Activated gamma-delta T cell treated with Interleukin-2 at 50 U/mL for 16 hours (primary cell): ENCODE results near the gene MRI1.
"Not testable (repeated sequence)": the region's sequence is repeated elsewhere in the genome, so short reads cannot be mapped to it uniquely, and the experiment has no call there.

Source experiments
- DNase-seq: peaks from one replicate; pipeline ENCODE4 v3.0.0-alpha.2; 2020

Gene MRI1

DNA sequence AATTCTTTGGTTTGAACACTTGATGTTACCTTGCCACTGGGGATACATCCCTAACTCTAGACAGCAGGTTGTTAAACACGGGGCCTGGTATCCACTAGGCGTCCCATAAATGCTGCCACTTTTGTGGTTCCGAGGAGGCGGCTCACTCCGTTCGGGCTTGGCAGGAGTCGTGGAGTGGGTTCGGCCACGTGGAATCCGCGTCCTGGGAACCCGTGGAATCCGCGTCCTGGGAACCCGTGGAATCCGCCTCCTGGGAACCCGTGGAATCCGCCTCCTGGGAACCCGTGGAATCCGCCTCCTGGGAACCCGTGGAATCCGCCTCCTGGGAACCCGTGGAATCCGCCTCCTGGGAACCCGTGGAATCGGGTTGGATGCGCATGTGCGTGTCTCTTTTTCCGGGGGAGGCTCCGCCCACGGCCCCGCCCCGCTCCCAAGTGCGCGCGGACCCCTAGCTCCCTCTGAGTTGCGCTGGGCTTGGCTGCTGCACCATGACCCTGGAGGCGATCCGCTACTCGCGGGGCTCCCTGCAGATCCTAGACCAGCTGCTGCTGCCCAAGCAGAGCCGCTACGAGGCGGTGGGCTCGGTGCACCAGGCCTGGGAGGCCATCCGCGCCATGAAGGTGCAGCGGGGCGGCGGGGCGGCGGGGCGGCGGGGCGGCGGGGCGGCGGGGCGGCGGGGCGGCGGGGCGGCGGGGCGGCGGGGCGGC, at the start of gene MRI1:
Gene MRI1, plus strand, starts transcription at position 422 of the 707 bp plus-strand sequence. Its CDS starts 67 bp downstream, at position 489.
- DNase-seq = peak; percentile 62

DNA sequence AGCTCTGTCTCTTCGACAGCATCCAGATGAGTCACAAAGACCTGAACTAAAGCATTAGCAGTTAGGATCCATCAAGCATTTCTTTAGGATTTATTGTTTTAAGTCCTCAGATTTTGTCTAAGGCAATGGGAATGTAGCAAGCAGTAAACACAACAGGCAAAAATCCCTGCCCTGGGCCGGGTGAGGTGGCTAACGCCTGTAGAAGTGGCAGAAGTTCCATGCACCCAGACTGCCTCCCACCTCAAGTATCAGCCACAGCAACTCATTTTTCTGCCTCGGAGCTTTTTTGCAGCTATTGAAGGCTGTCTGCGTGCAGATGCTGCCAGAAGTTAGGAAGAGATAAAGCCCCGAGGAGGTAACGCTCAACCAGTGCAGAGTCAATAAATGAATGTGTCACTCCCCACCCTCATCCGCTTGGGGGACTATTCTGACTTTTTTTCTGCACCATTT, 47.1 kb upstream of the MRI1 start:
- no peak for DNase-seq

DNA sequence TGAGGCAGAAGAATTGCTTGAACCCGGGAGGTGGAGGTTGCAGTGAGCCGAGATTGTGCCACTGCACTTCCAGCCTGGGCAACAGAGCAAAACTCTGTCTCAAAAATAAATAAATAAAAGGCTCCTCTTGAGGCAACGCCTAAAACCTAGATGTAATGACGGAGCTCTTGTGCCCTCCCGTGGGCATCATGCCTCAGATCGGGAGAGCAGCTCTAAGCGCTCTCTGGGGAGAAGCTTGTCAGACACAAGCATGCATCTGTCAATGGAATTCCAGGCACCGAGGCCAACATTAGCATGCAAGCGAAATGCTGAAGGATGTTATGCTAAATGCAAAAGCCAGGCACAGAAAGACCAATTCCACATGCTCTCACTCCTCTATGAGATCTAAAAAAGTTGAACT, 45.6 kb upstream of the MRI1 start:
- no peak for DNase-seq

DNA sequence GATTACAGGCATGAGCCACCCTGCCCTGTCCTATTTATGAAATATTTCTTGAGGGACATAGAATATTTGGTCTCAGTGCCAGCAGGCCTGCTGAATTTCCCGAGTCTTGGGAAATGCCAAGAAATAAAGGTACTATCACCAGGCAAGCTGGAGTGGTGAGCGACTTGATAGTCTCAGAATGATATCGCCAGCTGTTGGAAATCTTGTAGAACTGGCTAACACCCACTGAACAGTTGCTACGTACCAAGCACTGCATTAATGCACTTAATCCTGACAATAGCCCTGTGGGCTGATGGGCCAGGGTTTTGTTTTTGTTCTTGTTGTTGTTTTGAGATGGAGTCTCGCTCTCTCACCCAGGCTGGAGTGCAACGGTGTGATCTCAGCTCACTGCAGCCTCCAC, 42.2 kb upstream of the MRI1 start:
- DNase-seq = no peak

DNA sequence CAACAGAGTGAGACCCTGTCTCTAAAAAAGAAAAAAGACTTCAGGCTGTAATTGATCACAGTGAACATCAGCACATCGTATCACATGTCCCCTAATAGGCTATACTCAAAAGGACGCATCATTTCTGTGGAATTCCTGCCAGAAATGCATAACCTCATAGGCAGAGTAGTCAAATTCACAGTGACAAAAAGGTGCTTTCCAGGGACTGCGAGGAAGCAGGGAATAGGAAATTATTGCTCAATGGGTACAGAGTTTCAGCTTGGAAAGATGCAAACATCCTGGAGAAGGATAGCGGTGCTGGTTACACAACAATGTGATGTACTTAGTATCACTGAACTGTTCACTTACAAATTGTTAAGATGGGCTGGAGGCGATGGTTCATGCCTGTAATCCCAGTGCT, 41.1 kb upstream of the MRI1 start:
- DNase-seq = no peak

DNA sequence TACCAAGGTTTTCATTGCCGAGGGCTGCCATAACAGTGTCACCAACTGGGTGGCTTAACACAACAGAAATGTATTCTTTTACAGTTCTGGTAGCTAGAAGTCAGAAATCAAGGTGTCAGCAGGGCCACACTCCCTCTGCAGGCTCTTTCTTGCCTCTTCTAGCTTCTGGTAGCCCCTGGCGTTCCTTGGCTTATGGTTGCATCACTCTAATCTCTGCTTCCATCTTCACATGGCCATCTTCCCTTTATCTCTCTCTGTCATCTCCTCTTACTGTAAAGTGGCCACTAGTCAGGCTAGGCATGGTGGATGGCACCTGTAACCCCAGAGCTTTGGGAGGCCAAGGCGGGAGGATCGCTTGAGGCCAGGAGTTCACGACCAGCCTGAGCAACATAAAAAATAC, 38.0 kb upstream of the MRI1 start:
- no peak for DNase-seq

DNA sequence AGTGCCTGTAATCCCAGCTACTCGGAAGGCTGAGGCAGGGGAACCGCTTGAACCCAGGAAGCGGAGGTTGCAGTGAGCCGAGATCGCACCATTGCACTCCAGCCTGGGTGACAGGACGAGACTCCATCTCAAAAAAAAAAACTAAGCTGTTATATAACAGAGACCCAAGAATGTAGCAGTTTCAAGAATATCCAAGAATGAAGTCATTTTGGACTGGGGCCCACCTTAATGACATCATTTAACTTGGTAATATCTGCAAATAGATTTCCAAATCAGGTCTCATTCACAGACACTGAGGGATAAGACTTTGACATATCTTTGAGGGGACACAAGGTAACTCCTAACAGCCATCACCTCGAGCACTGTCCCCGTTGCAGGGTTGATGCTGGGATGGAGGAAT, 36.5 kb upstream of the MRI1 start:
- DNase-seq = no peak

DNA sequence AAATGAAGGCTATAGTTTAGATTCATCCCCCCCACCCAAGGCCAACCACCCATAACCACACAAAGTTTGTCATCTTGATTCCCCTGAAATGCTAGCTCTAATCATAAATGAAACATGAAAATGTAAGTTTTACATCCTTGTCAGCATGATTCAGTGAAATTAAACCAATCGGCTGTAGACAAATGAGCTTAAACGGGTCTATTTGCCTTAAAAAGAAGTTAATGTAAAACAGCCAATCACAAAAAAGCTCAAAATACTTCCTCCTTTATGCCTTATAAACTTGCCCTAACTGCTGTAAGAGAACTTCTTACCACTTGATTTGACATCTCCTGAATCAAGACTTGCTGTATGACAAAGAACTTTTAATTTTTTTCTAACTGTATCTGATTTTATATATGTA, 34.5 kb upstream of the MRI1 start:
- DNase-seq = no peak

DNA sequence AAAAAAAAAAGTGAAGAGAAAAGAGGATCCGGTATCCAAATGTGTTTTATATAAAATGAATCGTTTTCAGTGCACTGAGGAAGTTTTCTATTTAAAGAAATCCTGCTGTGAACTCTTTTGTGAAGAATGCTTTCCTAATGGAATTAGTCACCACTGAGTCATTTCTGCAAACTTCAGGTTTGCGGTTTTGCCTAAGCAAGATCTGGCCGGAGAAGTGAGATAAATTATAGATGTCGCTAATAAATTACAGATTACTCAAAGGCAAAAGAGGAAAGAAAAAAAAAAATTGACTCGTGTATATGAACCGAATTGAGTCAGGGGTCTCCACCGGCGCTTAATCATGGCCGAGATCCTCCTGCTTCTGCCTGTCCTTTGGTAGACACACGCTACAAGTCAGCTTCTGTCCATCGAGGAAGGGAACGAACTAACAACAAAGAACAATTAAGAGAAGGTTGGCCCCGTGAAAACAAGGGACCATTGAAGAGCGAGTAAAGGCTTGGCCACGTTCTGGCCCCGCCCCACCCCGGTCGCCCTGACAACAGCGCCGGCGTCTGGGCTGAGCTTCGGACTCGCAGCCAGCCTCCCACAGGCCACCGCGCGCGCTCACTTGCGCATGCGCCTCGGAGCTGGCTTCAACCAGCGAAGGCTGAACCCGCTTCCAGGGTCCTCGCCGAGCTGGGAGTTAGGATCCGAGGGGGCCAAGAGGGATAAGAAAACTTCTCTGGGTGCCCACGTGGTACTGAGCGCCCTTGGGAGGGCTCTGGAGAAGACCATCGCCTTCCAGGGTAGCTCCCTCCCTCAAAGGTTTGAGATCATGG, 33.0 kb upstream of the MRI1 start:
- DNase-seq = peak; percentile 97

DNA sequence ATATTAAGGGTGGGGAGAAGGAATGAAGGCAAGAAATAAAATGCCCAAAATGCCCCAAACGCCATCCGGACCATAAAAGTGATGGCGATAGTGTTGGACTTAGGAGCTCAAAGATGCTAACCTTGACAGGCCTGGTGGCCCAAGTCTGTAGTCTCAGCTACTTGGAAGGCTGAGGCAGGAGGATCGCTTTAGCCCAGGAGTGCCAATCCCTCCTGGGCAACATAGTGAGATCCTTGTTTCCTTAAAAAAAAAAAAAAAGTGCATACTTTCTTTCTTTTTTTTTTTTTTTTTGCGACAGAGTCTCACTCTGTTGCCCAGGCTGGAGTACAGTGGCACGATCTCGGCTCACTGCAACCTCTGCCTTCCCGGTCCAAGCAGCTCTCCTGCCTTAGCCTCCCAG, 32.0 kb upstream of the MRI1 start:
- DNase-seq = no peak

DNA sequence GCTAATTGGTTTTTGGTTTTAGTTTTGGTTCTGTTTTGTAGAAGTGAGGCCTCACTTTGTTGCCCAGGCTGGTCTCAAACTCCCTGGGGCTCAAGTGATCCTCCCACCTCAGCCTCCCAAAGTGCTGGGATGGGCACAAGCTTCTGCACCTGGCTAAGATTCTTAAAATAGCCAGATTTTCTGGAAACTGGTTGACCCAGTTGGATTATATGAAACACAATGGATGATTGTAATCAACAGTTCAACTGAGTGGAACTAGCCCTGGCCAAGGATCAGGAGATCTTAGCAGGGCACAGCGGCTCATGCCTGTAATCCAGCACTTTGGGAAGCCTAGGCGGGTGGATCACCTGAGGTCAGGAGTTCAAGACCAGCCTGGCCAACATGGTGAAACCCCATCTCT, 29.6 kb upstream of the MRI1 start:
- DNase-seq = no peak

DNA sequence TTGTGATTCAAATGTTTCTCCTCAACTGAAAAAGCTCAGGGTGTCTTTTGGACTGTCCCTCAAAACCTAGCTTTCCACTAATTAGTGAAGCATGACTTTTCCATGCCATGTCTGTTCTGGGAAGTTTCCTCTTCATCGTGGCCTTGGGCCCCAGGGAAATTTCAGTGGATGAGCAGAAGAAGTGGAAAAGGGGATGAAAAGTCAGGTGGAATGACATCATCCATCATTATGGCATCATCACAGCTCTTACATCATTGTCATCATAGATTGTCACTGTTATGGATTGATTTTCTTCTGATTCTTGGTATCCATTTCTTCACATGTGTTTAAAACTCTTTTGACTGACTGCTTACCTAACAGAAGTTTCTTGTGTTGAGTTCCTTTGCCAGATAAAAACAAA, 26.2 kb upstream of the MRI1 start:
- DNase-seq = no peak

DNA sequence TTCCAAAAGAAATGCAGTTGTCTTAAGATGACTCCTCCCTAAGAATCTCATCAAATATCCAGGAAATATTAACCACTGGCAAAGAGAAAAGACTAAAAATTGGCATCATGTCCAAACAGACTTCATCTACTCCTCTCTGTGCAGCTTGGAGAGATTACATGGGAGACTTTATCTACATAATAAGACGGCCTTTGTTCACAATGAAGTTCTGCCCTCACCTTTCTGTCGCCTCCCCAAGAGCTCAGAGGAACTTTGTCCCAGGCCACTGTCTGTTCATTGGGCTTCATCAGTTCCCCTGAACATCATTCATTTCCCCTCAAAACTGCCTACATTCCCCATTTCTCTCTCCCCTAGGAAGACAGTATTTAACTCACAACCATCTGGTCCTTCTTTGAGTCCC, 22.4 kb upstream of the MRI1 start:
- no peak for DNase-seq

DNA sequence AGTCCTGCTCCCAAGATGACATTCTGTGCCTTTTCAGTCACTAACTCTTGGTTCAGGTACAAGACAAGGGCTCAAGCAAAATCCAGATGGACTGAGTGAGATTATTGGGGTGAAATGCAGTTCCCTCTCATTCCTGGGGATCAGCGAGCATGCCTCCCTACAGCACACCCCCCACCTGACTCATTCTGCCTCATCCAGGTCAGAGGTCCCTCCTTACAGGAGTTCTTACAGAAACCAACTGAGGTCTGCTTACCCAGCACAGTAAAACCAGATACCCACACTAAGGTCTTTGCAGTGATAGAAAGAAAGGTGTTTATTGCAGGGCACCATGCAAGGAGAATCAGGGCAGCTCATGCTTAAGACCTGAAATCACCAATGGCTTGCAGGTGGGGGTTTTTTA, 21.6 kb upstream of the MRI1 start:
- DNase-seq = no peak

DNA sequence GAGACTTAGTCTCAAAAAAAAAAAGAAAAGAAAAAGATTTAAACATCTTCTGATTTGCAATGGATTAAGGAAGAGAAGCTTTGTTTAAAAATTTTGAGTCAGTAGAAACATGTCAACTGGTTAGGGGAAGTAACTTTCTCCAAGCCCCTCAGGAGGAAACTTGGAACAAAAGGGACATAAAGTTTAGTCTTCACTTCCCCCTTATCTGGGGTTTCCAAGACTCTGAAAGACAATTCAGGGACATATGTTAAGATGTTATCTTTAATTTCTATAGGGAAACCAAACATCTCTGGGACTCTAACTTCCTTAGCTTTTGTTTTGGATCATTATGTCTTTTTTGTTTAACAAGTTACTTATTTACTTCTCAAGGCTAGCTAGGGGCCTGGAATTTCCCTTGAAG, 20.1 kb upstream of the MRI1 start:
- DNase-seq = no peak

DNA sequence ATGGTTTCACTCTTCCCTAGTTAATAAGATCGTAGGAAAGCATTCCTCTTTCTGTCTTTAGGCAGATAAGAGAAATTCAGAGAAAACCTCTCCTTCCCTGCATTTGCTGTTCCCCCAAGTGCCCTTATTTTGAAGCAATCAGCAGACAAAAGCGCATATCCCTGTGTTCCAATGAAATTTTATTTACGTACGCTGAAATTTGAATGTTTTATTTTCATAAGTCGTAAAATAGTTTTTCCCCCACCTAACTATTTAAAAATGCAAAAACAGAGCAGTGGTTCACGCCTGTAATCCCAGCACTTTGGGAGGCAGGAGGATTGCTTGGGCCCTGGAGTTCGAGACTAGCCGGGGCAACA, 17.2 kb upstream of the MRI1 start:
- DNase-seq = no peak

DNA sequence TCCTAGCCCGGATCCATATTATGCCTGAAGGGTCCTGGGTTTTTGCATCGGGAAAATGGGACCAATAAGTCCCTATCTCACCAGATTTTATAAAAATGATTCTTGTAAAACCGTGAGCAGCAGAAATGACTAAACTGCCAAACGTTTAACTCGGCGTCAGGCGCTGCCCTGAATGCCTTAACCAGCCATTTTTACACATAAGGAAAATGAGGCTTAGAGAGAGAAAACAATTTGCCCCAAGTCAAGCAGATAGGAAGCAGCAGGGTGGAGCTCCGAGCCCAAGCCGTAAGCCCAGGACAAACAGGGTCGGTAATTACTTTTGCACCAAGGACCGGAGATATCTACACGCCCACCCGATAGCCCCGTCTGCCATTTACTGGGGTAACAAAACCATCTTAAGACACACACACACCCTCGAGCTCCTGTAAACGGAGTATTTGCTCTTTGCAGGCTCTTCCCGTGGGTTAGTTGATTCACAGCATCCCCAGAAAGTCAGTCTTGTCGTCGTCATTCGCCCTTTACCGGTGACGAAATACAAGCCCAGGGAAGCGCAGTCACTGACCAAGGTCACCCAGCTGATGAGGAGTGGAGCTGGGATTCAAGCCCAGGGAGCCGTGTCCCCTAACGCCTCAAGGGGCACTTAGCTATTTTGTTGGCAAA, 16.0 kb upstream of the MRI1 start:
- DNase-seq = peak; percentile 5

DNA sequence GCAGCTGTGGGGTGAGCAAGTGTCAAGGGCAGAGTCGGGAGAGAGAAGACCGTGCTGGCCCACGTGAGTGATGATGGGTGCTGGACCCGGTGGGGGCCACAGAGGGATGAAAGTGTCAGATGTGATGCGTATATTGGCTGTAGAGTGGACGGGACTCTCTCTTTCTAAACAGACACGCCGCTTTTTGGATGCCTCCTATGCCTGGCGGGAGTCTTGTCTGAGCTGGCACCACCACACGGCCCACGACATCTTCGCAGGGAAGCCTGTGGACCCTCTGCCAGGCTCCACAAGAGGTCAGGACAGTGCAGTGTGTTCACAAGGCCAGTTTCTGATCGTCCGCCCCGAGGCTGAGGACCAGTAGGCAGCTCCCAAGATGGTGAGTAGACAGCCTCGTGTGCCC, 12.9 kb upstream of the MRI1 start:
- DNase-seq = no peak

DNA sequence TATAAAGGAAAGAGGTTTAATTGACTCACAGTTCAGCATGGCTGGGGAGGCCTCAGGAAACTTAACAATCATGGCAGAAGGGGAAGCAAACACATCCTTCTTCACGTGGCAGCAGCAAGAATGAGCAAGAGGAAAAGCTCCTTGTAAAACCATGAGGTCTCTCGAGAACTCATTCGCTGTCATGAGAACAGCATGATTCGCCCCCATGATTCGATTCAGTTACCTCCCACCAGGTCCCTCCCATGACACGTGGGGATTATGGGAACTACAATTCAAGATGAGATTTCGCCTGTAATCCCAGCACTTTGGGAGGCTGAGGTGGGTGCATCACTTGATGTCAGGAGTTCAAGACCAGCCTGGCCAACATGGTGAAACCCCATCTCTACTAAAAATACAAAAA, 10.7 kb upstream of the MRI1 start:
- DNase-seq = not testable (repeated sequence)

DNA sequence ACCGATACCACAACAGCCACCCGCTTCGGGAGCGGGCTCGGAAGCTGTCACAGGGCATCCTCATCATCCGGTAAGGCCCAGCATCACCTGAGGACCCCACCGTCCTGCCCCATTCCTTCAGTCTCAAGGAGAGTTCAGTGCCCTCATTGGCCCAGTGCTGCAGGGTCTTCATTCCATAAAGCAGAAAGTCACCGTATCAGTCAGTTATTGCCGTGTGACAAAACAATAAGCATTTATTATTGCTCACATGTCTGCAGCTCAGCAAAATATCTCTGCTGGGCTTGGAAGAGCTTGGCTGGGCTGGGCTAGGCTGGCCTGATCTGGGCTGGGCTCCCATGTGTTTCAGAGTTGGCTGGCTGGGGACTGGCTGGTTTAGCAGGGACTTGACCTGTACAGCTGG, 8.1 kb upstream of the MRI1 start:
- DNase-seq = no peak

DNA sequence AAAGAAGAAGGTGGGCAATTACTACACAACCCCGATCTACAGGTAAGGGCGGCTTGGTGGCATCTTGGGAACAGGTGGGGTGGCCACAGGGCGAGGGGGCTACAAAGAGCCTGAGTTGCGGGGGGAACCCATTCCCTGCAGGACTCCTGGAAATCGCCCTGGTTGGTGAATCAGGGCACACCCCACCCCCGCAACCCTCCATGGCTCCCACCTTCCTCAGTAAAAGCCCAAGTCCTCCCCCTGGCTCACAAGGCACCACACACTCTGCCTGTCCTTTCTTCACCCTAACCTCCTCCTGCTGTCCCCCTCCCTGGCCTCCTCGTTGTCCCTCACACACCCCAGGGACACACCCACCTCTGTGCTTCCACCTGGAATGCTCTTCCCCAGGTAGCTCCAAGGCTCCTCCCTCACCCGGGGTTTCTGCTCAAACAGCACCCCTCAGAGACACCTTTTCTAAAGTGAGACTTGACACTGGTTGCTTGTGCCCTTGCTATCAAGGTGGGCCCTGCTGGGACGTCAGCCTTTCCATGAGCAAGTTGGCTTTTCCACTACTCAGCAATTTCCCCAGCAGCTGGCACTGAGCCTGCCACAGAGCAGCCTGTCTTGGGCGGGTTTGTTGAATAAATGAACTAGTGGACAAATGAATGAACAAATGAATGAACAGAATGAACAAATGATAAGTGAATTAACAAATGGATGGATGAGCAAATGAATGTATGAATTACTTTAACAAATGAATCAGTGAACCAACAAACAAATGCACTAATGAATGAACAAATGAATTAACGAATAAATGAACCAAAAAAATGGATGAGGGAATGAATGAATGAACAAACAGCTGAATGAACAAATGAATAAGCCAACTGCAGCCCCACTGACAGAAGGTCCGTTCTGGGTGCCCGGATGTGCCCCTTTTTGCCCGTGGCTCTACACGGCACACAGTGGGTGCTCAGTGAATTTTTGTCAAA, 6.2 kb upstream of the MRI1 start:
- no peak for DNase-seq

DNA sequence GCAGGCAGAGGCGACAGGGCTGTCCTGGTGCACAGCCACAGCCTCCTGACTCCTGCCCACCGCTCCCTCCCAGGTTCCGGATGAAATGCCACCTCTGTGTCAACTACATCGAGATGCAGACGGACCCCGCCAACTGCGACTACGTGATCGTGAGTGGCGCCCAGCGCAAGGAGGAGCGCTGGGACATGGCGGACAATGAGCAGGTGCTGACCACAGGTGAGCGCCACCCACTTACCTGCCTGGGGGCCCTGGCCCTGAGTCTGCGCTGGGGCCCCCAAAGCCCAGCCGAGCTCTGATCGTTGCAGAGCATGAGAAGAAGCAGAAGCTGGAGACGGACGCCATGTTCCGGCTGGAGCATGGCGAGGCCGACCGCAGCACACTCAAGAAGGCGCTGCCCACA, 5.5 kb upstream of the MRI1 start:
- no peak for DNase-seq

DNA sequence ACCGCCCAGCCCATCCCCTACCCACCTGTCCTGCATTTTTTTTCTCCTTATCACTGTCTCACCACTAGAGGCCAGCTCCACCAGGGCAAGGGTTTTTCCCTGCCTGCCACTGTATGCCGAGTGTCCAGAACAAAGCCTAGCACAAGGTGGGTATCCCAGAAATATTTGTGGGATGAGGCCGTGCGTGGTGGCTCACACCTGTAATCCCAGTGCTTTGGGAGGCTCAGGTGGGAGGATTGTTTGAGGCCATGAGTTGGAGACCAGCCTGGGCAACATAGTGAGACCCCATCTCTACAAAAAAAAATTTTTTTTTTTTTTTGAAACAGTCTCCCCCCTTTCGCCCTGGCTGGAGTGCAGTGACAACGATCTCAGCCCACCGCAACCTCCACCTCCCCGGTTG, 2.9 kb upstream of the MRI1 start:
- no peak for DNase-seq
